GM13977 (cell line): Measurements from ENCODE around the gene GFPT2.

Source experiments
- DNase-seq: peaks from one replicate; pipeline ENCODE4 v3.0.0; 2012; ENCODE audit warnings: low spot score
- CTCF ChIP-seq: IDR thresholded peaks from 2 replicates; pipeline ENCODE4 v1.5.1; 2012; ENCODE audit warnings: mild to moderate bottlenecking, control low read depth; ENCODE audit not compliant: insufficient read depth; ENCODE audit errors: extremely low read depth, missing control alignments
- in situ Hi-C: fragments of 300-500 bp; cut with MboI; formaldehyde crosslinking; loops from one replicate; pipeline ENCODE4 v1.12.0; 2022; ENCODE audit warnings: low sequenced_read_pairs, low pct_unique_long_range_greater_than_20kb, mixed read lengths, inconsistent platforms; ENCODE audit not compliant: unreplicated experiment

The GFPT2 gene

GRCh38 chr5:180373454-180373853, 20.3 kb upstream of the GFPT2 start:
- in situ Hi-C loops, result no loop called here
- no peak for TF ChIP-seq CTCF
- no peak for DNase-seq

GRCh38 chr5:180371949-180372348, 18.8 kb upstream of the GFPT2 start:
- no peak for TF ChIP-seq CTCF
- no peak for DNase-seq
- in situ Hi-C loops, result no loop called here

- no peak for DNase-seq
- TF ChIP-seq CTCF, result no peak
- in situ Hi-C loops, result no loop called here
Measured at GRCh38 chr5:180370861-180371641, 17.9 kb upstream of the GFPT2 start.

GRCh38 chr5:180367991-180368390, 14.9 kb upstream of the GFPT2 start:
- TF ChIP-seq CTCF, result no peak
- no peak for DNase-seq
- in situ Hi-C loops, result no loop called here

GRCh38 chr5:180367300-180367699, 14.2 kb upstream of the GFPT2 start:
- TF ChIP-seq CTCF, result no peak
- no peak for DNase-seq
- in situ Hi-C loops, result no loop called here

GRCh38 chr5:180366326-180366725, 13.2 kb upstream of the GFPT2 start:
- TF ChIP-seq CTCF, result no peak
- no peak for DNase-seq
- in situ Hi-C loops, result no loop called here

GRCh38 chr5:180365829-180366228, 12.7 kb upstream of the GFPT2 start:
- no peak for TF ChIP-seq CTCF
- DNase-seq, result no peak
- in situ Hi-C loops, result no loop called here
